Heart right ventricle (tissue), 16 donors: ENCODE results near the gene SYCP2L. TPM values are rescaled to one million over a fixed set of nuclear protein-coding genes. Genes with fewer than 3 reads are reported as not detected.
"Not testable (repeated sequence)": the region's sequence is repeated elsewhere in the genome, so short reads cannot be mapped to it uniquely, and the experiment has no call there.

Experiments used
- ATAC-seq, 8 donors: fragments of 200-7000 bp; cut with Tn5 transposase; one replicate each; pipeline ENCODE4 v1.9.1; 2020; ENCODE audit warnings: mild to moderate bottlenecking in 8 of 8, moderate library complexity in 8 of 8, moderate number of reproducible peaks in 1 of 8
- DNase-seq, 2 donors: peaks; one replicate each; pipeline ENCODE4 v3.0.0-alpha.2; 2020
- H3K27ac ChIP-seq, 10 donors: fragments of 200-600 bp; sonication (generic) in 2 of 10; one replicate each; pipeline versions ENCODE4 v1.5.0 to v1.8.0; 2020 to 2022; ENCODE audit warnings: mild to moderate bottlenecking in 3 of 10
- H3K27me3 ChIP-seq, 7 donors: fragments of 200-600 bp; one replicate each; pipeline ENCODE4 v1.8.0; 2021 to 2022; ENCODE audit warnings: mild to moderate bottlenecking in 2 of 7
- H3K36me3 ChIP-seq, 9 donors: fragments of 200-600 bp; sonication (generic) in 1 of 9; one replicate each; pipeline versions ENCODE4 v1.5.0 to v1.8.0; 2020 to 2022; ENCODE audit warnings: mild to moderate bottlenecking in 2 of 9
- H3K4me1 ChIP-seq, 9 donors: fragments of 200-600 bp; sonication (generic) in 1 of 9; one replicate each; pipeline versions ENCODE4 v1.5.0 to v1.8.0; 2020 to 2022; ENCODE audit warnings: mild to moderate bottlenecking in 4 of 9
- H3K4me3 ChIP-seq, 10 donors: fragments of 200-600 bp; sonication (generic) in 2 of 10; one replicate each; pipeline versions ENCODE4 v1.5.0 to v1.8.0; 2020 to 2022; ENCODE audit warnings: mild to moderate bottlenecking in 7 of 10, moderate library complexity in 2 of 10
- H3K9me3 ChIP-seq, 11 donors: fragments of 200-600 bp in 10 of 11; sonication (generic) in 2 of 11; one replicate each; pipeline versions ENCODE4 v1.5.0 to v1.8.0; 2013 to 2022; ENCODE audit warnings: mild to moderate bottlenecking in 2 of 11, control low read depth in 1 of 11, moderate library complexity in 1 of 11
- WGBS, 2 donors: extraction: QIAGEN DNeasy Blood & Tissue Kit; methylation state at CpG; one replicate each; pipeline ENCODE4 v1.1.7; 2013; ENCODE audit warnings: inconsistent platforms in 1 of 2; 5-methylcytosine and 5-hydroxymethylcytosine counted together
- intact Hi-C, 10 donors: fragments of 100-400 bp; cut with DNase I; formaldehyde crosslinking; loops; one replicate each; pipeline versions ENCODE4 v1.11.1 to v1.14.2; 2022
- polyA plus RNA-seq, 2 donors: library from polyadenylated mRNA; stranded (reverse); fragments of 200-250 nt; gene quantifications; one replicate each; pipeline ENCODE4 v1.2.3, GENCODE V29; 2013
- total RNA-seq, 10 donors: library from RNA; stranded (reverse); fragmentation: NEBNext Ultra II Directional in 3 of 10; extraction: Animal tissue kit (Norgen Biotek cat#: 25700) in 3 of 10; gene quantifications; one replicate each; pipeline versions ENCODE4 v1.2.1 to v1.2.4, GENCODE V29; 2021 to 2023
- TF ChIP-seq, protein P1 (sequence below), 9 donors: fragments of 200-600 bp; sonication (generic) in 2 of 9; IDR thresholded peaks; one replicate each; pipeline versions ENCODE4 v1.5.0 to v1.8.0; 2021 to 2022; ENCODE audit warnings: antibody characterized with exemption in 9 of 9, mild to moderate bottlenecking in 5 of 9, moderate library complexity in 1 of 9
- donor health status: Arrhythmogenic right ventricular cardiomyopathy.
- donor health status: ischemic (EF 13 %, LVEDD 7.1; RV severe dilation, severe dysfunction).
- donor health status: healthy with polysubstance abuse.
- donor health status: DM: no; HTN: yes; CAD: no.
- donor health status: DM: no; HTN: no; CAD: no.
- donor health status: ischemic (EF 25% LVEDD 6.9; RV normal size, moderate dysfunction).
- donor health status: ischemic (EF 25% LVEDD 5.7; RV mildly dilated, moderate dysfunction).
- donor health status: healthy.
- donor health status: DM: yes; HTN: yes; CAD: no.
- donor health status: Ischemic cardiomyopathy.
- donor health status: ischemic (EF 35%, LVEDD 5.7; RV mildly dilated, moderate dysfunction).
- donor health status: nonischemic (EF 11% LVEDD 7.7; RV severe dilation, severe dysfunction).
- donor health status: DM: yes; HTN: yes; CAD: no.
- donor health status: PGD.
- donor health status: ischemic (EF 29% LVEDD 5.4; RV normal size, mild dysfunction).
- donor health status: nonischemic (EF 23%, LVEDD 6.1; RV moderate dilation, normal function).

Gene SYCP2L
- total and polyA plus RNA-seq, 12 donors = 0.11 to 2.4 (median 0.37) TPM

GRCh38 chr6:10850728-10851127 is 36.1 kb upstream of the SYCP2L start:
- Histone ChIP-seq H3K27ac (no peak overlapping the region), H3K4me3 (no peak overlapping the region), H3K4me1 (no peaks in the 10 kb centered on the region), H3K36me3 (no peaks in the 10 kb centered on the region), H3K9me3 (peaks cover 0 to 28% (median 8%) of the 10 kb centered on the region in 11 donors), H3K27me3 (no peaks in the 10 kb centered on the region)
- intact Hi-C loops = loop anchor here in 1 of 10 donors (10.0 kb wide), 1 partner anchor 224 kb away; no protein-coding TSS in a partner anchor
- TF ChIP-seq, protein P1, sequence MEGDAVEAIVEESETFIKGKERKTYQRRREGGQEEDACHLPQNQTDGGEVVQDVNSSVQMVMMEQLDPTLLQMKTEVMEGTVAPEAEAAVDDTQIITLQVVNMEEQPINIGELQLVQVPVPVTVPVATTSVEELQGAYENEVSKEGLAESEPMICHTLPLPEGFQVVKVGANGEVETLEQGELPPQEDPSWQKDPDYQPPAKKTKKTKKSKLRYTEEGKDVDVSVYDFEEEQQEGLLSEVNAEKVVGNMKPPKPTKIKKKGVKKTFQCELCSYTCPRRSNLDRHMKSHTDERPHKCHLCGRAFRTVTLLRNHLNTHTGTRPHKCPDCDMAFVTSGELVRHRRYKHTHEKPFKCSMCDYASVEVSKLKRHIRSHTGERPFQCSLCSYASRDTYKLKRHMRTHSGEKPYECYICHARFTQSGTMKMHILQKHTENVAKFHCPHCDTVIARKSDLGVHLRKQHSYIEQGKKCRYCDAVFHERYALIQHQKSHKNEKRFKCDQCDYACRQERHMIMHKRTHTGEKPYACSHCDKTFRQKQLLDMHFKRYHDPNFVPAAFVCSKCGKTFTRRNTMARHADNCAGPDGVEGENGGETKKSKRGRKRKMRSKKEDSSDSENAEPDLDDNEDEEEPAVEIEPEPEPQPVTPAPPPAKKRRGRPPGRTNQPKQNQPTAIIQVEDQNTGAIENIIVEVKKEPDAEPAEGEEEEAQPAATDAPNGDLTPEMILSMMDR (IDR thresholded peaks at IDR 0.05) = no peak
- WGBS, 2 donors = 81% methylated on average over 7 of the region's 7 CpGs
- no peak for ATAC-seq
- no peak for DNase-seq

GRCh38 chr6:10852361-10852960 is 34.4 kb upstream of the SYCP2L start:
- TF ChIP-seq, protein P1 (IDR thresholded peaks at IDR 0.05) = no peak
- WGBS, 2 donors = 56 to 67% methylated on average over 11 of the region's 11 CpGs
- no peaks in the 10 kb centered on the region for H3K36me3 ChIP-seq
- ATAC-seq = no peak
- no peak overlapping the region for H3K27ac ChIP-seq
- intact Hi-C loops = loop anchor here in 1 of 10 donors (10.0 kb wide), 1 partner anchor 222 kb away; no protein-coding TSS in a partner anchor
- no peaks in the 10 kb centered on the region for H3K4me1 ChIP-seq
- H3K4me3 ChIP-seq = no peak overlapping the region
- DNase-seq = no peak
- H3K27me3 ChIP-seq = no peaks in the 10 kb centered on the region
- H3K9me3 ChIP-seq = peaks cover 0 to 28% (median 8%) of the 10 kb centered on the region in 11 donors

DNA sequence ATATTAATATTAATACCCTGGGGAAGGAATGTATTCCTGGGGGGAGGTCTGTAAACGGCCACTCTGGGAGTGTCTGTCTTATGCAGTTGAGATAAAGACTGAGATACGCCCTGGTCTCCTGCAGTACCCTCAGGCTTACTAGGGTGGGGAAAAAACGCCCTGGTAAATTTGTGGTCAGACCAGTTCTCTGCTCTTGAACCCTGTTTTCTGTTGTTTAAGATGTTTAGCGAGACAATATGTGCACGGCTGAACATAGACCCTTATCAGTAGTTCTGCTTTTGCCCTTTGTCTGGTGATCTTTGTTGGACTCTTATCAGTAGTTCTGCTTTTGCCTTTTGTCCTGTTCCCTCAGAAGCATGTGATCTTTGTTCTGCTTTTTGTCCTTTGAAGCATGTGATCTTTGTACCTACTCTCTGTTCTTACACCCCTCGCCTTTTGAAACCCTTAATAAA is 33.0 kb upstream of the SYCP2L start:
- H3K36me3 ChIP-seq, ATAC-seq, H3K4me1 ChIP-seq, H3K27ac ChIP-seq, H3K4me3 ChIP-seq, H3K27me3 ChIP-seq, DNase-seq: not testable (repeated sequence)
- intact Hi-C loops = loop anchor here in 1 of 10 donors (10.0 kb wide), 1 partner anchor 221 kb away; no protein-coding TSS in a partner anchor
- H3K9me3 ChIP-seq = peaks cover 0 to 28% (median 8%) of the 10 kb centered on the region in 11 donors
- WGBS, 2 donors = 80 to 83% methylated on average over 6 of the region's 6 CpGs

GRCh38 chr6:10854922-10855632 is 31.8 kb upstream of the SYCP2L start:
- Histone ChIP-seq H3K4me1 (no peaks in the 10 kb centered on the region), H3K9me3 (peaks cover 0 to 28% (median 8%) of the 10 kb centered on the region in 11 donors), H3K36me3 (peaks cover 0 to 3% (median 0%) of the 10 kb centered on the region in 9 donors), H3K4me3 (no peak overlapping the region), H3K27ac (no peak overlapping the region), H3K27me3 (no peaks in the 10 kb centered on the region)
- TF ChIP-seq, protein P1 (IDR thresholded peaks at IDR 0.05) = no peak
- intact Hi-C loops = loop anchor here in 1 of 10 donors (10.0 kb wide), 1 partner anchor 220 kb away; no protein-coding TSS in a partner anchor
- WGBS, 2 donors = 85% methylated on average over 7 of the region's 7 CpGs
- ATAC-seq (no peak), DNase-seq (no peak)
